Measurements from ENCODE around the gene C1QTNF9. TPM values are rescaled to one million over a fixed set of nuclear protein-coding genes. Genes with fewer than 3 reads are reported as not detected.
"Not testable (repeated sequence)": the region's sequence is repeated elsewhere in the genome, so short reads cannot be mapped to it uniquely, and the experiment has no call there.

C1QTNF9 gene
- total and polyA plus RNA-seq, 9 of the 15 experiments (the other 6 are each of a cell fraction or from before 2014, with no cell fraction given): not detected

DNA sequence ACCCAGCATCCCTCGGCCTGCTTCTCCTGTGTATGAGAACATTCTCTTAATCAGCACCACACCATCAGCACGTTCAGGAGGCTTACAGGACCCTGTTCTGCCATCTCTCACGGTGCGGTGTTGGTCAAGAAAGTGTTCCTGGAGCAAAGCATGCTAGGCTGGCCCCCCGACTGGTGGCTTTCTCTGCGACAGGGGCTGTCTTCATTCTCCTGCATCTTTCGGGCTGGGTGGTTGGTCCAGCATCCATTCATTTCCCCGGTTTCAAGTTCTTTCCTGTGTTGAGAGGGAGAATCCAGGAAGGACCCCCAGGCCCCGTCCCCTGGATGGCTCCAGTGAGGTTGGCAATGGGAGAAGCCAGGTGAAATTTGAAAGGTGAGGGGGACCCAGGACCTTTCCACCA, 55.8 kb downstream of the C1QTNF9 start (continued):
- TF ChIP-seq, protein P1, sequence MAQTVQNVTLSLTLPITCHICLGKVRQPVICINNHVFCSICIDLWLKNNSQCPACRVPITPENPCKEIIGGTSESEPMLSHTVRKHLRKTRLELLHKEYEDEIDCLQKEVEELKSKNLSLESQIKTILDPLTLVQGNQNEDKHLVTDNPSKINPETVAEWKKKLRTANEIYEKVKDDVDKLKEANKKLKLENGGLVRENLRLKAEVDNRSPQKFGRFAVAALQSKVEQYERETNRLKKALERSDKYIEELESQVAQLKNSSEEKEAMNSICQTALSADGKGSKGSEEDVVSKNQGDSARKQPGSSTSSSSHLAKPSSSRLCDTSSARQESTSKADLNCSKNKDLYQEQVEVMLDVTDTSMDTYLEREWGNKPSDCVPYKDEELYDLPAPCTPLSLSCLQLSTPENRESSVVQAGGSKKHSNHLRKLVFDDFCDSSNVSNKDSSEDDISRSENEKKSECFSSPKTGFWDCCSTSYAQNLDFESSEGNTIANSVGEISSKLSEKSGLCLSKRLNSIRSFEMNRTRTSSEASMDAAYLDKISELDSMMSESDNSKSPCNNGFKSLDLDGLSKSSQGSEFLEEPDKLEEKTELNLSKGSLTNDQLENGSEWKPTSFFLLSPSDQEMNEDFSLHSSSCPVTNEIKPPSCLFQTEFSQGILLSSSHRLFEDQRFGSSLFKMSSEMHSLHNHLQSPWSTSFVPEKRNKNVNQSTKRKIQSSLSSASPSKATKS (CRISPR knock-in tag; IDR thresholded peaks at IDR 0.05): no peak

GRCh38 chr13:24366315-24366714, 56.9 kb downstream of the C1QTNF9 start:
- DNase-seq (ENCODE audit: extremely low read depth in 1 of 4, low spot score in 3 of 4) (peak in 1 of 4 experiments; percentile 3), ATAC-seq (peak; percentile 64)
- FAIRE-seq; intact Hi-C loops (cut with micrococcal nuclease); H4K20me1 ChIP-seq (replicated peaks; ENCODE audit: control insufficient read depth, insufficient read depth, low read length); H3K9me3 ChIP-seq (replicated peaks; ENCODE audit: control insufficient read depth, insufficient read depth, low read depth, low read length); H3K79me2 ChIP-seq (ENCODE audit: control insufficient read depth, insufficient read depth, low read length); H3K4me2 ChIP-seq (ENCODE audit: insufficient read depth, low read length); H3K36me3 ChIP-seq (ENCODE audit: control insufficient read depth, insufficient read depth, low read length); H3K9ac ChIP-seq (ENCODE audit: insufficient read depth in 1 of 2, low read depth in 2 of 2, low read length in 2 of 2); in situ Hi-C loops (cut with MboI); BruUV-seq (replicated peaks); H3K4me1 ChIP-seq (replicated peaks in 1 of 2; ENCODE audit: control insufficient read depth in 2 of 2, insufficient read depth in 2 of 2, low read length in 2 of 2); CTCF ChIA-PET (ENCODE audit: low intra/inter-chr PET ratio); H3K27ac ChIP-seq (ENCODE audit: extremely low read depth, low read depth, low read length); H3K27me3 ChIP-seq (ENCODE audit: control insufficient read depth in 2 of 2, insufficient read depth in 2 of 2, low read length in 2 of 2); POLR2A ChIA-PET; H3K9me1 ChIP-seq (ENCODE audit: control insufficient read depth, insufficient read depth, low read length); H2AFZ ChIP-seq (ENCODE audit: low read depth, low read length); H3K4me3 ChIP-seq: not testable (repeated sequence)
- 0% methylated on average over 2 of the region's 8 CpGs for WGBS (ENCODE audit: insufficient coverage, low coverage, missing lambda C conversion rate)
- TF ChIP-seq, protein P2, sequence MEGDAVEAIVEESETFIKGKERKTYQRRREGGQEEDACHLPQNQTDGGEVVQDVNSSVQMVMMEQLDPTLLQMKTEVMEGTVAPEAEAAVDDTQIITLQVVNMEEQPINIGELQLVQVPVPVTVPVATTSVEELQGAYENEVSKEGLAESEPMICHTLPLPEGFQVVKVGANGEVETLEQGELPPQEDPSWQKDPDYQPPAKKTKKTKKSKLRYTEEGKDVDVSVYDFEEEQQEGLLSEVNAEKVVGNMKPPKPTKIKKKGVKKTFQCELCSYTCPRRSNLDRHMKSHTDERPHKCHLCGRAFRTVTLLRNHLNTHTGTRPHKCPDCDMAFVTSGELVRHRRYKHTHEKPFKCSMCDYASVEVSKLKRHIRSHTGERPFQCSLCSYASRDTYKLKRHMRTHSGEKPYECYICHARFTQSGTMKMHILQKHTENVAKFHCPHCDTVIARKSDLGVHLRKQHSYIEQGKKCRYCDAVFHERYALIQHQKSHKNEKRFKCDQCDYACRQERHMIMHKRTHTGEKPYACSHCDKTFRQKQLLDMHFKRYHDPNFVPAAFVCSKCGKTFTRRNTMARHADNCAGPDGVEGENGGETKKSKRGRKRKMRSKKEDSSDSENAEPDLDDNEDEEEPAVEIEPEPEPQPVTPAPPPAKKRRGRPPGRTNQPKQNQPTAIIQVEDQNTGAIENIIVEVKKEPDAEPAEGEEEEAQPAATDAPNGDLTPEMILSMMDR (IDR thresholded peaks at IDR 0.05 in 2 of 3, conservative IDR thresholded peaks at IDR 0.05 in 1 of 3; ENCODE audit: insufficient read depth in 2 of 3, low read depth in 1 of 3, low read length in 3 of 3): peak in 1 of 3 experiments; percentile 18; a peak in 1 of 6 replicates
- peak; percentile 56 for TF ChIP-seq ZFP36 (IDR thresholded peaks at IDR 0.05; ENCODE audit: low read depth, low read length, partially characterized antibody)
